Fibroblast of skin of left quadriceps (primary cell): ENCODE data around the gene DAP3.
"Not testable (repeated sequence)": the region's sequence is repeated elsewhere in the genome, so short reads cannot be mapped to it uniquely, and the experiment has no call there.

Source experiments
- DNase-seq, 2 experiments: peaks; one replicate each; pipeline ENCODE4 v3.0.0-alpha.2; 2013; ENCODE audit warnings: low read depth in 2 of 2

The DAP3 gene

DNA sequence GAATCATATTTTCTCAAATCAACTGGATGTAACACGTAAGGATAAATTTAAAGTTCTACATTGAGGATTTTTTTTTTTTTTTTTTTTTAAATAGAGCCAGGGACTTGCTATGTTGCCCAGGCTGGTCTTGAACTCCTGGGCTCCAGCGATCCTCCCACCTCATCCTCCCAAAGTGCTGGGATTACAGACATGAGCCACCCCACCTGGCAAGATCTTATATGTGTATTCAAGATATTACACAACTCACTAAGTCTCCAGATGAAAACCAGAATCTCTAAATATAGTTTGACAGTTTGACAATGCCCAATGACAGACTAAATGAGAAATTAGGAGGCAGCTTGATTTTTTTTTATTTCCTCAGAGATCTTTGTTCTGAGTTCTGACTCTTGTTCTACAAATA is 7.1 kb upstream of the DAP3 start:
- no peak for DNase-seq

DNA sequence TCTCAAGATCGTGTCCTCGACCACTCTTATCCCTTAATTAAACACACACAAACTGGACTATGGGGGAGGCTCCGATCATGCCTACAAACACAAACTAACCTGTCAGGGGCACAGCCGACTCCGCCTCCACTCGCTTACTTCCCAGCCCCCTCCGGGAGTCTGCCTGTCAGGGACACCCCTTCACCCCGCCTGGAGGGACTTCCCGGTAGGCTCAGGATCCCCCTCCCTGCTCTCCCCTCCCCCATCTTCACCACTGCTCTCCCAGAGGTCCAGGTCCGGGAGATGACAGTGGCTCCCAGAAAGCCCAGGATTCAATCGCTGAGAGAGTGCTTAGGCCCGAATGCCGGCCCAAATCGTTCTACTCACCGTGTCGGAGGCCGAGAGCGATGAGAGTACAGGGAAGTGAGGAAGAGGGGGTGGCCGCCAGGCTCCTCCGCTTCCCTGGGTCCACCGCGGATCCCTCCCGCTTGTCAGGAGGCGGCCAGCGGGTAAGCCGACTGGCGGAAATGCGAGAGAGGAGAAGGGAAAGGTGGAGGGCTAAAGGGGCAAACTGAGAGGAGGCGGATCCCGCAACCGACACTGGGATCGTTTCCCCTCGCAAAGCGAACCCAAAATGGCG is 1.1 kb upstream of the DAP3 start:
- DNase-seq, result not testable (repeated sequence)

DNA sequence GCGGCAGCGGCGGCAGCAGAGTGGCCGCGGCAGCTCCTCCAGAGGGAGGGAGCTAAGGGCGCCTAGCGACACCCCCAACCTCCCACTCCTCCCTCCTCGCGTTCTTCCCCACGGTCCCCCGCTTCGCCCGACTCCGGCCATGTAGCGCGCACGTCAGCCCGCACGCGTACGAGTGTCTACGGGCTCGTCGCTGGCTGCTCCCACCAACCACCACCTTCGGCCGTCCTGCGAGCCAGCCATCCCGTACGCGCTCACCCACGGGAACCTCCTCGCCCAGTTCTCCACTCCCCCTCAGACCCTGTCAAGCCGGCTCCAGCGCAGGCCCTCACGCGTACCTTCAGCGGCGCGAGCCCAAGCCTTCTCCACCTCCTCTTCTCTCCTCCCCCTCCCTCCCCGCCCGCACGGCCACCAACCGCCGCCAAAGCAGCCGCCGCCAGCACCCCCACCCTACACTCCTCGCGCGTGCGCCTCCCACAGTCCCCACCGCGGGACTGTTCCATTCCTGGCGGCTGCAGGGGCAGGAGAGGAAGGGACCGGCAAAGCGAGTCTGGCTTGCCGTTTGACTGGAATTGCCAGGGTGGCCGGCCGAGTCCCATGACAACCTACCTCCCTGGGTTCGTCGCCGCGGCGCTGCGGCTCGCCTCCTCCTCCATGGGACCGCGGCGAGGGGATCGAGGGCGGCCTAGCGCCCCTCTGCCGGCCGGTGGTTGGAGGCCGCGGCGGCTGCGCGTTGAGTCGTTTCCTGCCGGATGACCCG is 389 bp upstream of the DAP3 start, which contains the start of gene YY1AP1:
TSS of gene YY1AP1 (minus strand) at position 451 of the 757 bp plus-strand sequence. CDS start 8,338 bp downstream, outside the sequence.
- peak; percentile 78 to 82 for DNase-seq

DNA sequence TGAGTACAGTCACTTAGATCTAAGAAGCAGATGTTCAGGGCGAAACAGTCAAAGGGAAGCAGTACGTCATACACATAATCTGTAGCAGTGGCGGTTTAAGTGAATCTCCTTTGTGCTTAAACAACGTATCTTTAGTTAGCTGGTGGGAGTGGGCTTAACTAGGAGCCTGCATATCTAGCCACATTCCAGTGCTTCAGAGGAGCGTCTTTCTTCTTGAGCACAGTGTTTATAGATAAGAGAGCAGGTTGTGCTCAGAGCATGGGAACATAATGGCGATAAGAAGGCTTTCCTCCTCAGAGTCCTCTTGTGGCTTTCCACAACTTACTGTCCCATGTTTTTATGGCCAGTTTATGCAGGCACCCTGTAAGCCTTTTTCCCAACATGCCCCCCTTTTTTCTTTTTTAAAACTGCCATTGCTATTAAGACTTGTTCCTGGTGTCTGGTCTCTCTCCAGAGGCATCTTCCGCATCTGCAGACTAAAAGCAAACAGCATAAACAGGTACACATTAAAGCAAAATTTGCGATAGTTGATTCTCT is 3.2 kb downstream of the DAP3 start:
- no peak for DNase-seq

DNA sequence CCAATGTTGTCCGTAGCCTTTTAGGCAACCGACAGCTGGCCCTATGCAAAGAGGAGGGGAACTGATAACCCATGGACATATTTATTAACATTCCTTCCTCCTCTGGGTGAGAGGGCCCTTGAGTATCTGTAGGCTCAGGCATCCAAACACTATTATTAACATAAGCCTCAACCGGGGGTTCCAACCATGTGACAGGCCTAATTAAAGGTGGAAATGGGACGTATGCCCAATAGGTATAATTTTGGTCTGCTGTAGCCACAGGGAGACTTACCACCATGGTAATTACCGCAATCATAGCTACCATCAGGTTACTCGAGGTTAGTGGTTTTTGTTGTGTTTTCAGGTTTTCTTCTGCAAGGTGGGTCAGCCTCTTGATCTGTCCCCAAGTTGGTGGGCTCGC is 5.3 kb downstream of the DAP3 start:
- no peak for DNase-seq

DNA sequence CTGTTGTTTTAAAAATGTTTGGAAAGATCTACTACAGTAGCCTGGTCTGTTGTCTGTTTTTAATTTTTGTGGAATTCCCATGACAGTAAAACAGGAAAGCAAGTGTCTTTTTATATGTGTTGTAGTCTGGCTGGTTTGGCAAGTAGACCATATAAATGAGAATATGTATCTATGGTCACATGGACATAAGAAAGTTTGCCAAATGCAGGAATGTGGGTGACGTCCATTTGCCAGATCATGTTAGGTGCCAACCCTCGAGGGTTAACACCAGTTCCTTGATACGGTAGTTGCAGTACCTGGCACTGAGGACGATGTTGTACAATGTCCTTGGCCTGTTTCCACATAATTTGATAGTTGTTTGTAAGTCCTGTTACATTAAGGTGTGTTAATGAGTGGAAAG is 6.2 kb downstream of the DAP3 start:
- DNase-seq, result no peak

DNA sequence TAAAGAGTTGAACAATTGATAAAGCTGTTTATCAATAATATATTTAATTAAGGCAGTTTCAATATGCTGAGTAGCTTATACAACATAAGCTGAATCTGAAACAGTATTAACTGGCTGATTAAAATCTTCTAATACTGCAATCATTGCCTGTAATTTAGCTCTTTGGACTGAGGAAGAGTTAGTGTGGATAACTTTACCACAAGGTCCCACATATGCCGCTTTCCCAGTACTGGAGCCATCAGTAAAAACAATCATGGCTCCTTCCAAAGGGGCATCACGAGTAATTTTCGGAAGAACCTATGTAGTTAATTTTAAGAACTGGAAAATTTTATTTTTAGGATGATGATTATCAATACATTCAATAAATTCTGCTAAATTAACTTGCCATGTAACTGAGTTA is 6.7 kb downstream of the DAP3 start:
- DNase-seq, result no peak

DNA sequence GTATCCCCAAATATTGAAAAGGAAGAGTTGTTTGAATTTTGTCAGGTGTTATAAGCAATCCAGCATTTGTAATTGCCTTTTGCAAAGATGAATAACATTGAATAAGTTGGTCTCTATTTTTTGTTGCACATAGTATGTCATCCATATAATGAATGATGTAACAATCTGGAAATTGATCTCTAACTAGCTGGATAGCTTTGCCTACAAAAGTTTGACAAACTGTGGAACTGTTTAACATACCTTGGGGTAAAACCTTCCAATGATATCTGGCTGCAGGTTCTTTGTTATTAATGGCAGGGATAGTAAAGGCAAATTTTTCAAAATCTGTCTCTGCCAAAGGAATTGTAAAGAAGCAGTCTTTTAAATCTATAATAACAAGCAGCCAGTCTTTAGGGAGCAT is 7.6 kb downstream of the DAP3 start:
- DNase-seq, result no peak

DNA sequence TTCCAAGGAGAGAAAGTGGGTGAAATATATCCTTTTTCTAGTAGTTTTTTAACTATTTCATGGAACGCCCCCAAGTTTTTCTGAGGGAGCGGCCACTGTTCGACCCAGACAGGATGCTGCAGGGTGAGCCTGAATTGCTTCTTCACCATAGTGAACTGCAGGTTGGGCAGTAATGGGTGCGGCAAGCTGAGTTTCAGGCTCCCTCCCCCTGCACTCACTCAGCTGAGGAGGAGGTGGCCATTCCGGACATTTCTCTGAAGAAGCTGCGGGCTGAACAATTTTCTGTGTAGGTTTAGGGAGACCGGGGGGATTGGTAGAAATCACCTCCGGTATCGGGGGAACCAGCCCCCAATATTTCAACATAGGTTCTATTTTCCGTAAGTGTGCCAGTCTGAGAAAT is 8.2 kb downstream of the DAP3 start:
- DNase-seq, result no peak

DNA sequence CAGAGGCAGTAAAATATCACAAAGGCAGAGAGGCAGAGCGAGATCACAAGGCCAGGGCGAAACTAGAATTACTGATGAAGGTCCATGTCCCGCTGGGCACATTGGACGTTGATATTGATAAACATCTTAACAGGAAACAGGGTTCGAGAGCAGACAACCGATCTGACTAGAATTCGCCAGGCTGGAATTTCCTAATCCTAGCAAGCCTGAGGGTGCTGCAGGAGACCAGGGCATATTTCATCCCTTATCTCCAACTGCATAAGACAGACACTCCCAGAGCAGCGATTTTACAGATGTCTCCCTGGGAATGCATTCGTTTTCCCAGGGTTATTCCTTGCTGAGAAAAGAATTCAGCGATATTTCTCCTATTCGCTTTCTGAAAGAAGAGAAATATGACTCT is 8.7 kb downstream of the DAP3 start:
- not testable (repeated sequence) for DNase-seq

DNA sequence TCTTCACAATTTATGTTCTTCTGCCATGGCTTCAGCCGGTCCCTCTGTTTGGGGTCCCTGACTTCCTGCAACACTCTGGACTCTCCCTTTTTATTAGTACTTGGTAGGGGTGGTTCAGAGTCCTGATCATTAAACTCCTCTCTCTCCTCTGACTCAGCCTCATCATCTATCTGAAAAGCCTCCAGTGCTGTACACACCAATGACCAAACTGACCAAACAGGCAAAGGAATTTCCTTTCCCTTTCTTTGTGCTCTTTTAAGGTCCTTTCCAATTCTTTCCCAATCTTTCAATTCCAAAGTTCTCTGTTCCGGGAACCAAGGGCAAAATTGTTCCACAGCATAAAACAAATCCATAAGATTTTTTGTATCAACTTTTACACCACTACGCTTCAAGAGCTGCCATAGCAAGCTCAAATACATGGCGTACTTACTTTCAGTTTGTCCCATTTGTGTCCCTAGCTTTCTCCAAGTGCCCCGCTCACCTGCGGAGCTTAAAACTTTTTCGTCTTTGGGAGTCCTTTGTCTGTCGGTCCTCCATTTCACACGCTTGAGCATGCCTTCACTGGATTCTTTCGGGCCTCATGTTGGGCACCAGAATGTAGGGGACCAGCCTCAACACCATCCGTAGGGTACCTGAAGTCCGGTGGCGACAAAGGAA is 9.6 kb downstream of the DAP3 start:
- DNase-seq, result no peak

DNA sequence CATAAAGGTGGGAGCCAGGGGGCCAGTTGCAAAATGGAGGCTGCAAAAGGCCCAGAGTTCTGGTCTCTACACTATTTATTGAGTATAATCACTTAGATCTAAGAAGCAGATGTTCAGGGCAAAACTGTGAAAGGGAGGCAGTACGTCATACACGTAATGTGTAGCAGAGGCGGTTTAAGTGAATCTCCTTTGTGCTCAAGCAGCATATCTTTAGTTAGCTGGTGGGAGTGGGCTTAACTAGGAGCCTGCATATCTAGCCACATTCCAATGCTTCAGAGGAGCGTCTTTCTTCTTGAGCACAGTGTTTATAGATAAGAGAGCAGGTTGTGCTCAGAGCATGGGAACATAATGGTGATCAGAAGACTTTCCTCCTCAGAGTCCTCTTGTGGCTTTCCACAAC is 10.2 kb downstream of the DAP3 start:
- DNase-seq, result not testable (repeated sequence)

DNA sequence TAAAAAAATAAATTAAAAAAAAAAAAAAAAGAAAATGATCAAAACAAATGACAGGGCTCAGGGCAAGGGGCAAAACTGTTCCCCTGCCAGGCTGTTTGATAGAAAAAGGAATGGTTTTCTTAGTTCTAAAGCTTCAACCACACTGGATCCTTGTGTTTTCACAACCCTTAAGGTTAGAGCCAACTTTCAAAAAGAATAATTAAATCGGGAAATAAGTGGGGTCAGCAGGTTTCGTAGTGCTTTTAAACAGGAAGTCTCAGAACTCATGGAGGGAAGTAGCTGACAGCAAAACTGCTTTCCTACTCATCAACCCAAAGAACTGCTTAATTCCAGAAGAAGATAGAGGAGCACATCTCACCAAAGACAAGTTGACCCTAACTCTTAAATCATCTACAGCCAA is 12.8 kb downstream of the DAP3 start:
- not testable (repeated sequence) for DNase-seq

DNA sequence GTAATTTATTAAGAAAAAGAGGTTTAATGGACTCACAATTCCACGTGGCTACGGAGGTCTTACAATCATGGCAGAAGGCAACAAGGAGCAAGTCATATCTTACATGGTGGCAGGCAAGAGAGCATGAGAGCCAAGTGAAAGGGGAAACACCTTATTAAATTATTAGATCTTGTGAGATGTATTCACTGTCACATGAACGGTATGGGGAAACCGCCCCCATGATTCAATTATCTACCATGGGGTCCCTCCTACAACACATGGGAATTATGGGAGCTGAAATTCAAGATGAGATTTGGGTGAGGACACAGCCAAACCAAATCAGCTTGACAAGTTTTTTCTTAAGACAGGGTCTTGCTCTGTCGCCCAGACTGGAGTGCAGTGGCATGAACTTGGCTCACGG is 14.3 kb downstream of the DAP3 start:
- DNase-seq, result no peak

DNA sequence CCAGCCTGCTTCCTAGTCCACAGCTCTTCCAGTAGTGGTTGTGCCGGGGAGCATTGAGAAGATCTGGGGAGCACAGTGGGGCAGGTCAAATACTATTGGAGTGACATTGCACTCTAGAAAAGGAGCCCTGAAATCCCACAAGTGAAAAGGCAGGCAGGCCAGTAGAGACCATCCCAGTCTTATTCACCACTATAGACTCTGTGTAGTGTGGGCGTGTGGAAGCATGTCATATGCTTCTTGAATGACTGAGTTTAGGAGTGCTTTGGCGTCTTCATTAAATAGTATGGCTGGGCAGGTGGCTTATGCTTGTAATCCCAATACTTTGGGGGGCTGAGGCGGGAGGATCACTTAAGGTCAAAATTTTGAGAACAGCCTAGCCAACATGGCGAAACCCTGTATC is 15.5 kb downstream of the DAP3 start:
- DNase-seq, result not testable (repeated sequence)

DNA sequence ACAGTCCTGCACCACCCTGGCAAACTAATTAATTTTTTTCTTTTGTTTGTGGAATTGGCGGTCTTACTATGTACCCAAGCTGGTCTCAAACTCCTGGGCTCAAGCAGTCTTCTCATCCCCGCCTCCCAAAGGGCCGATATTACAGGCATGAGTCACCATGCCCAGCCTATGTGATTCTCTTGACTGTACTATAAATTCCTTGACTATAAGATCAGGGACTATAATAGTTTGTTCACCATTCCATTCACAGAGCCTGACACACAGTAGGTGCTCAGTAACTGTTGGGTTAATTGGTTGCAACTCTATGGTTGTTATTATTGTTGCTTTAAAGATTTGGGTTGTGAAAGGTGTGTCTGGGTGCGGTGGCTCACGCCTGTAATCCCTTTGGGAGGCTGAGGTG is 17.2 kb downstream of the DAP3 start:
- DNase-seq, result no peak

DNA sequence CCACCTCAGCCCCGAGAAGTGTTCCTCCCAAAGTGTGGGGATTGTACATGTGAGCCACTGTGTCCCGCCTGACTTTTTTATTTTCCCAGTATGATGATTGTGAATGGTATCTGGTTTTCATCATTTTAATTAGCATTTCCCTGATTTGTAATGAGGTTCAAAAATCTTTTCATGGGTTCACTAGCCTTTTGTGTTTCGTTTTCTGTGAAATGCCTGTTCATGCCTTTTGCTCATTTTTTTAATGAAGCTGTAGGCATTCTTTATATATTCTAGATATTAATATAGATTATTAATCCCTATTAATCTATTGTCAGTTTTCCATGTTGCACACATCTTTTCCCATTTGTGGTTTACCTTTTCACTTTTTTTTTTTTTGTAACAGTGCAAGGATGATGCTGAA is 20.5 kb downstream of the DAP3 start:
- DNase-seq, result no peak

DNA sequence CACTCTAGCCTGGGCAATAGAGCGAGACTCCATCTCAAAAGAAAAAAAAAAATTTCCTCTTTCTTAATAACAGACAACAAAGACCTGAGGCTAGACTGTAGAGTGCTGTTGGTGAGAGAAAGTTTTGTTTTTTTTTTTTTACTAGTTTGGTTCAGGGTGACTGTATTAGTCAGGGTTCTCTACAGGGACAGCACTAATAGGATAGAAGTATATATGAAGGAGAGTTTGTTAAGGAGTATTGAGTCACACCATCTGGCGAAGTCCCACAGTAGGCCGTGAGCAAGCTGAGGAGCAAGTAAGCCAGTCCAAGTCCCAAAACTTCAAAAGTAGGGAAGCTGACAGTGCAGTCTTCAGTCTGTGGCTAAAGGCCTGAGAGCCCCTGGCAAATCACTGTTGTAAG is 22.6 kb downstream of the DAP3 start:
- not testable (repeated sequence) for DNase-seq

DNA sequence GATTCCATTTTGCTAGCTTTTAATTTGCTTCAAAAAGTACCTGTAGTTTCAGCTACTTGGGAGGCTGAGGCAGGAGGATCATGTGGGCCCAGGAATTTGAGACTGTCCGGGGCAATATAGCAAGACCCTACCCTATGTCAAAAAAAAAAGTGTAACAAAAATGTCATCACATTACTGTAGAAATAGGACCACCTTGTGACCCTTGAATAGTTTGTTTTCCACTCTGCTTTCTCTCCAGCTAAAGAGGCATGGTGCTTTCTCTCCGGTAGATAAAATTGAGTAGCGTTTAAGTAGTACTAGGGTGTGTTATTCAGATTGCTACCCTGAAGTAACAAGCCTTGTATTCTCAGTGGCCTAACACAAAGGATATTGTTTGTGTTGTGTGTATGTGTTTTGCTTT is 23.7 kb downstream of the DAP3 start:
- DNase-seq, result not testable (repeated sequence)

DNA sequence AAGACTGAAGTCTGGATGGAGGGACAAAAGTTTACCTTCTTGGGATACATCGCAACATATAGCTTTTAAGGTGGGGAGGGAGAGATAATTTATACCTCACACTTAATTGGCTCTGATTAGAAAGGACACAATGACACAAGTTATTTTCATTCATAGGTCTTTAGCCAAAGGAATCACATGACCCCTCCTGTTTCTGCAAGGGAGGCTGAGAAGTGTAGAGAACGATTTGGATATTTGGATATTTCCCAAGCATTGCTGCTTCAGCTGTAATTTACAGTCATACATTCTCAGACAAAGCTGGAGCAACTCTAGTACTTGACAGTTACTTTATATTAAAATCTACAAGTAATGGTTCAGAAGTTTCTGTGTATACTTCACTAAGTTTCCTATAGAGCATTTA is 24.2 kb downstream of the DAP3 start:
- no peak for DNase-seq

DNA sequence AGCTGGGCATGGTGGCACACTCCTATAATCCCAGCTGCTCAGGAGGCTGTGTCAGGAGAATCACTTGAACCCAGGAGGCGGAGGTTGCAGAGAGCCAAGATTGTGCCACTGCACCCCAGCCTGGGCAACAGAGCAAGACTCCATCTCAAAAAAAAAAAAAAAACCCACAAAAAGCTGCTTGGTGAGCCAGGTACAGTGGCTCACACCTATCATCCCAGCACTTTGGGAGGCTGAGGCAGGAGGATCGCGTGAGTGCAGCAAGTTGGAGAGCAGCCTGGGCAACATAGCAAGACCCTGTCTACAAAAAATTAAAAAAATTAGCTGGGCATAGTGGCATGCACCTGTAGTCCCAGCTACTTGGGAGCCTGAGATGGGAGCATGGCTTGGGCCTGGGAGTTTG is 26.2 kb downstream of the DAP3 start:
- DNase-seq, result not testable (repeated sequence)

DNA sequence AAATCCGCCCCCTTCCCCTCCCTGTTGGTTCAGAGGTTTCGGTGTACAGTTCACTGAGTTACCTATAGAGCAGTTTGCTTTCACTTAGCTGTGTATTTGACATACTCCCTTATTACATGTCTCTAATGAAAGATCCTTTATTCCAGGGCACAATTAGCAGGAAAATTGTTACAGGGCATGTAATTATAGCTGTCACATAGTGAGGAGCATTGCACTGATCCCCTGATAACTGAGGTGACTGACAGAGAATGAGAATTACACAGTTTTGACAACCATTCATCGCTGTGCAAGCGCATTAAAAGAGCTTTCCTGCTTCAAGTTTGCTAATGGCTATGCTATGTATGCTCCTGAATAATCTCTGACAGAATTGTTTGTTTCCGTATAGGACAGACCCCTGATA is 26.9 kb downstream of the DAP3 start:
- DNase-seq, result no peak

DNA sequence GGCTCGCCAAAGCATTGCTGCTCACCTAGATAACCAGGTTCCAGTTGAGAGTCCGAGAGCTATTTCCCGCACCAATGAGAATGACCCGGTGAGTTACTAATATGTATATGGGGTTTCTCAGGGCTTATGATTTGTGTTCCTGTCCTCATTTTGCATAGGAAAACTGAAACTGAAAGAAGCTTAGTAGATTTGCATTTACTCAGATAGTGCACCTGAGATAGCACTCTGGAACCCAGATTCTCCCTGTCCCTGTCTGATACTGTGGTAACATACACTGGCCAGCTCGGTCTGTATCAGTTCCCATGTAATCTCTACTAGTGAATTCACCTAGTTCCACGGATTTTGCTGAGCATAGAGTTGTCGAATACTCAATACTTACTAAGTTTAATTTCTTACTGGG is 28.1 kb downstream of the DAP3 start:
- no peak for DNase-seq
